ENCODE measurements around the gene COL25A1. TPM values are rescaled to one million over a fixed set of nuclear protein-coding genes. Genes with fewer than 3 reads are reported as not detected.
"Not testable (repeated sequence)": the region's sequence is repeated elsewhere in the genome, so short reads cannot be mapped to it uniquely, and the experiment has no call there.

COL25A1 gene
- total RNA-seq, 1 donor, result not detected

GRCh38 chr4:109025471-109026076, 276.9 kb downstream of the COL25A1 start:
- DNase-seq (ENCODE audit: low read depth in 2 of 3, low spot score in 2 of 3), result no peak

- DNase-seq (ENCODE audit: low read depth in 2 of 3, low spot score in 2 of 3), result no peak
Measured at GRCh38 chr4:109022961-109023360, 279.5 kb downstream of the COL25A1 start.

GRCh38 chr4:109021630-109022029, 280.8 kb downstream of the COL25A1 start:
- not testable (repeated sequence) for DNase-seq (ENCODE audit: low read depth in 2 of 3, low spot score in 2 of 3)

GRCh38 chr4:109020861-109021260, 281.6 kb downstream of the COL25A1 start:
- DNase-seq (ENCODE audit: low read depth in 2 of 3, low spot score in 2 of 3), result no peak

- DNase-seq (ENCODE audit: low read depth in 2 of 3, low spot score in 2 of 3), result no peak
Measured at GRCh38 chr4:109016200-109016599, 286.3 kb downstream of the COL25A1 start.

GRCh38 chr4:109015413-109015810, 287.0 kb downstream of the COL25A1 start:
- DNase-seq (ENCODE audit: low read depth in 2 of 3, low spot score in 2 of 3), result no peak

GRCh38 chr4:109014593-109015412, 287.7 kb downstream of the COL25A1 start:
- no peak for DNase-seq (ENCODE audit: low read depth in 2 of 3, low spot score in 2 of 3)

GRCh38 chr4:109012286-109012880, 290.1 kb downstream of the COL25A1 start:
- no peak for DNase-seq (ENCODE audit: low read depth in 2 of 3, low spot score in 2 of 3)

- no peak for DNase-seq (ENCODE audit: low read depth in 2 of 3, low spot score in 2 of 3)
Measured at GRCh38 chr4:109011241-109012026, 291.0 kb downstream of the COL25A1 start.

- DNase-seq (ENCODE audit: low read depth in 2 of 3, low spot score in 2 of 3), result no peak
Measured at GRCh38 chr4:109010521-109010920, 291.9 kb downstream of the COL25A1 start.

GRCh38 chr4:109009909-109010308, 292.5 kb downstream of the COL25A1 start:
- no peak for DNase-seq (ENCODE audit: low read depth in 2 of 3, low spot score in 2 of 3)

- DNase-seq (ENCODE audit: low read depth in 2 of 3, low spot score in 2 of 3), result no peak
Measured at GRCh38 chr4:109007976-109008375, 294.5 kb downstream of the COL25A1 start.

- DNase-seq (ENCODE audit: low read depth in 2 of 3, low spot score in 2 of 3), result no peak
Measured at GRCh38 chr4:109005523-109005922, 296.9 kb downstream of the COL25A1 start.

GRCh38 chr4:109004418-109004817, 298.0 kb downstream of the COL25A1 start:
- no peak for DNase-seq (ENCODE audit: low read depth in 2 of 3, low spot score in 2 of 3)

- DNase-seq (ENCODE audit: low read depth in 2 of 3, low spot score in 2 of 3), result no peak
Measured at GRCh38 chr4:109003964-109004363, 298.5 kb downstream of the COL25A1 start.

- no peak for DNase-seq (ENCODE audit: low read depth in 2 of 3, low spot score in 2 of 3)
Measured at GRCh38 chr4:108991551-108992328, 310.7 kb downstream of the COL25A1 start.

GRCh38 chr4:108988464-108989195, 313.8 kb downstream of the COL25A1 start:
- DNase-seq (ENCODE audit: low read depth in 2 of 3, low spot score in 2 of 3), result no peak

GRCh38 chr4:108984495-108984894, 318.0 kb downstream of the COL25A1 start:
- DNase-seq (ENCODE audit: low read depth in 2 of 3, low spot score in 2 of 3), result not testable (repeated sequence)

- no peak for DNase-seq (ENCODE audit: low read depth in 2 of 3, low spot score in 2 of 3)
Measured at GRCh38 chr4:108982402-108983185, 319.9 kb downstream of the COL25A1 start.

All from hematopoietic multipotent progenitor cell (in vitro differentiated cells).